ENCODE measurements around the gene SLC17A6.

The SLC17A6 gene

DNA sequence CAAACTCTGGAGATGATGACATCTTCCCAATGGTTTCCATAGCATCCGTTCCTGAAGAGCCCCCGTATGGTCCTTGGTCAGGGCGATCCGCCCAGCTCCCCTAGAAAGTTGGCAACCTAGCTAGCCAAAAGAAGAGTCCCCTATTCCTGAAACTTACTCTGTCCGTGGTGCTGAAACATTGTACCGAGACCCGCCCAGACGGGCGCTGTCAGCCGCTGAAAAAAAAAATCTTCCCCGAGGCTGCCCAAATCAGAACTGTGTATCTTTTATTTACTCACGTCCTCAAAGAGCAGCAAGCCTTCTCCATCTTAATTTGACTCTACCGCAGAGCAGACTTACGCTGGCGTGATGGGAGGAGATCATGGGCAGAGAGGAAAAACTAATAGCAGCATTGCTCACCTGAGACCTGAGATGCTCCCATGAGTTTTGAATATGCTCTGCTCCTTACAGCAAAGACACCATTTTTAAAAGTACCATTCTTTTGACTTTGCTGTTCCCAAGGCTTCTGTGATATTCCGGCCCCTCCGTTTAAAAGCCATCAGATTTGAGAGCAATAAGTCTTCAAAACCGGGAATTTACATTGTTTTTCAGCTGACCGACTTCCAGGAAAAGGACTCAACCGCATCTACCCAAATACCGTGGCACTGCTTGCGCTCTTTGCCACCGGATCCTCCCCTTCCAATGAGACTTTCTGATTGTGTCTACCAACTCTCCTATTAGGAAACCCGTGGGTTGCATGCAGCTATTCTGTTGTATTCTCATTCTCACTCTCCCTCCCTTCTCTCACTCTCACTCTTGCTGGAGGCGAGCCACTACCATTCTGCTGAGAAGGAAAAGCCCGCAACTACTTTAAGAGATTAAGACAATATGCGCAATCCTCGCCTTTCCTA is at the start of gene SLC17A6:
Gene SLC17A6 (plus strand): TSS at position 786 of the 890 bp plus-strand sequence. CDS start 153 bp downstream, outside the sequence.
- Histone ChIP-seq H3K36me3 (ENCODE audit: control insufficient read depth in 2 of 2, insufficient read depth in 2 of 2, low read length in 2 of 2) (no peaks in the 10 kb centered on the region), H3K27me3 (ENCODE audit: control insufficient read depth in 2 of 2, insufficient read depth in 2 of 2, low read length in 2 of 2) (peaks cover 18 to 49% of the 10 kb centered on the region in 2 donors), H3K4me1 (ENCODE audit: control insufficient read depth in 2 of 2, insufficient read depth in 2 of 2, low read length in 2 of 2) (no peaks in the 10 kb centered on the region), H3K9ac (ENCODE audit: low read depth in 1 of 2, low read length in 2 of 2) (no peak within 1 kb of the TSS), H3K27ac (ENCODE audit: low read depth in 2 of 2, low read length in 2 of 2) (no peak within 1 kb of the TSS), H3K9me3 (ENCODE audit: control insufficient read depth in 2 of 2, low read length in 2 of 2) (no peaks in the 10 kb centered on the region), H3K4me3 (ENCODE audit: low read length in 2 of 2) (no peak within 1 kb of the TSS)

DNA sequence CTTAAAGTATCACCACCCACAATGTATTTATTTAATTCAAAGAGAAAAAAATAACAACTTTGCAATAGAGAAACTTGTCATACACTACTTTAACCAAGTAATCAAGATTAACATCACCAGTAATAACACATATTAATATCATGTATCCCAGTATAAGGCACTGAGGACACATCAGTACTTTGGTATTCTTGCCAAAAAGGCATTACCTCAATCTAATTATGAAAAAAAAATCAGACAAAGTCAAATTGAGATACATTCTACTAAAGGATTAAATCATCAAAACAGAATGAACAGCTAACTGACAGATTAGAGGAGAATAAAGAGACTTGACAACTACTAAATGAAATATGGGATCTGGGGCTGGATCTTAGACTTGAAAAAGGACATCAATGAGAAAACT is 35.8 kb upstream of the SLC17A6 start:
- Histone ChIP-seq H3K27me3 (ENCODE audit: control insufficient read depth in 2 of 2, insufficient read depth in 2 of 2, low read length in 2 of 2) (no peaks in the 10 kb centered on the region), H3K4me3 (ENCODE audit: low read length in 2 of 2) (no peak overlapping the region), H3K4me1 (ENCODE audit: control insufficient read depth in 2 of 2, insufficient read depth in 2 of 2, low read length in 2 of 2) (no peaks in the 10 kb centered on the region), H3K9ac (ENCODE audit: low read depth in 1 of 2, low read length in 2 of 2) (no peak overlapping the region), H3K36me3 (ENCODE audit: control insufficient read depth in 2 of 2, insufficient read depth in 2 of 2, low read length in 2 of 2) (no peaks in the 10 kb centered on the region), H3K27ac (ENCODE audit: low read depth in 2 of 2, low read length in 2 of 2) (no peak overlapping the region), H3K9me3 (ENCODE audit: control insufficient read depth in 2 of 2, low read length in 2 of 2) (no peaks in the 10 kb centered on the region)

DNA sequence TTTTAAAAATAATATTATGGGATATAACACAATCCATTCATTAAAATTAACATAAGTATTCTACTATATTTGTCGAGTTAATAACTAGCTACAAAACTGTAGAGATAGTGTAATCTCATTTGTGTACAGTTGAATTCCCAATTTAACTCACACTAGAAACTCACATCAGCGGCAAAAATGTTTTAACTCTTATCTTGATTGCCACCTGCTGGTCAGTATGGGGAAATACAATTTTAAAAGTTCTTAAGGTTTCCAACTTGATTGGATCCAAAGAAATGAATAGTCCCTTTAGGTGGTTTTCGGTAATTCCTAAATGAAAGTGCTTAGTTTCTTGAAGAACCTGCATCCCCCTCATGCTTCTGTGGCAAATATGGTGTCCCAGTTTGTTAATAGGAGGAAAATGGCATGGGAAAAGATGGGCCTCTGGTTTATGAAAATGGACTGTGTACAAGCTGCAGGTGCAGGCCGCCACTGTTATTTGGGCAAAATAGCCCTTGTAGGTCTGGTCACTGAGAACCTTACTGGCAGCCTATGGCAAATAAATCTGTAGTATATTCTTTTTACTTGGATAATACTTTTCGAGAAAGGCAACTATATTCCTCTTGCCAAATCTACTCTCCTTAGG is 33.7 kb upstream of the SLC17A6 start:
- Histone ChIP-seq H3K9me3 (ENCODE audit: control insufficient read depth in 2 of 2, low read length in 2 of 2) (no peaks in the 10 kb centered on the region), H3K27me3 (ENCODE audit: control insufficient read depth in 2 of 2, insufficient read depth in 2 of 2, low read length in 2 of 2) (no peaks in the 10 kb centered on the region), H3K36me3 (ENCODE audit: control insufficient read depth in 2 of 2, insufficient read depth in 2 of 2, low read length in 2 of 2) (no peaks in the 10 kb centered on the region), H3K27ac (ENCODE audit: low read depth in 2 of 2, low read length in 2 of 2) (no peak overlapping the region), H3K4me3 (ENCODE audit: low read length in 2 of 2) (no peak overlapping the region), H3K4me1 (ENCODE audit: control insufficient read depth in 2 of 2, insufficient read depth in 2 of 2, low read length in 2 of 2) (no peaks in the 10 kb centered on the region), H3K9ac (ENCODE audit: low read depth in 1 of 2, low read length in 2 of 2) (no peak overlapping the region)

DNA sequence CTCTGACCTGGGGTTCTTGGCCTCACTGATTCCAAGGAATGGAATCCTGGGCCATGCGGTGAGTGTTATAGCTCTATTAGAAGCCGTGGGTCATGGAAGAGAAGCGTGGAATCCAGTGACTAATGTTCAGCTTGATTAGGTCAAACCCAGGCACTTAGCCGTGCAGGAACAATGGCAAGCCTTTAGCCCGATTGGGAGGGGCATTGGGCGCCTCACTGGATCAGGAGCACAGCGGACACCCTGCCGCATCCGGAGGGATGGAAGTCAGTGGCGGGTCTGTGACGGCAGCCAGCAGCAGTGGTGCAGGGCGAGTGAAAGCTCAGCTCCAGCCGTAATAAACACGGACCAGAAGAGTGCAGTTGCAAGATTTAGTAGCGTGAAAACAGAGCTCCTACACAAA is 20.5 kb upstream of the SLC17A6 start:
- Histone ChIP-seq H3K4me1 (ENCODE audit: control insufficient read depth in 2 of 2, insufficient read depth in 2 of 2, low read length in 2 of 2) (no peaks in the 10 kb centered on the region), H3K9ac (ENCODE audit: low read depth in 1 of 2, low read length in 2 of 2) (no peak overlapping the region), H3K36me3 (ENCODE audit: control insufficient read depth in 2 of 2, insufficient read depth in 2 of 2, low read length in 2 of 2) (no peaks in the 10 kb centered on the region), H3K4me3 (ENCODE audit: low read length in 2 of 2) (no peak overlapping the region), H3K27me3 (ENCODE audit: control insufficient read depth in 2 of 2, insufficient read depth in 2 of 2, low read length in 2 of 2) (no peaks in the 10 kb centered on the region), H3K9me3 (ENCODE audit: control insufficient read depth in 2 of 2, low read length in 2 of 2) (no peaks in the 10 kb centered on the region), H3K27ac (ENCODE audit: low read depth in 2 of 2, low read length in 2 of 2) (no peak overlapping the region)

DNA sequence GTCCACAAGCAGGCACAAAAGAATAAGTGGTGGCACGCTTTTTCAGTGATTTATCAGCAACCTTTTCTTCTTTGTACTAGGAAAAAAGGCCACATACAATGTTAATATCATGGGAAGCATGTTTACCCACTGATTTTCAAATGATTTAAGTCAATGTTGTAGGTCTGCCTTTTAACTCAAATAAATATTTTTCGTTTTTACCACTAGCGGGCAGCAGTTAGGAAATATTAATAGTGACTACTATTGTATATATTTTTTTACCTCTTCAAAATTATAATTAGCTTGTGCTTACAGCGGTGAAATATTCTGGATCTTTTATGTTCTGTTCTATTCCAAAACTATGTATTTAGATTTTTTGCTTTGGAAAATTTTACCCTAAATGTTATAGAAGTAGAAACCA is 6.4 kb upstream of the SLC17A6 start:
- Histone ChIP-seq H3K9me3 (ENCODE audit: control insufficient read depth in 2 of 2, low read length in 2 of 2) (no peaks in the 10 kb centered on the region), H3K9ac (ENCODE audit: low read depth in 1 of 2, low read length in 2 of 2) (no peak overlapping the region), H3K4me1 (ENCODE audit: control insufficient read depth in 2 of 2, insufficient read depth in 2 of 2, low read length in 2 of 2) (no peaks in the 10 kb centered on the region), H3K27me3 (ENCODE audit: control insufficient read depth in 2 of 2, insufficient read depth in 2 of 2, low read length in 2 of 2) (no peaks in the 10 kb centered on the region), H3K36me3 (ENCODE audit: control insufficient read depth in 2 of 2, insufficient read depth in 2 of 2, low read length in 2 of 2) (no peaks in the 10 kb centered on the region), H3K4me3 (ENCODE audit: low read length in 2 of 2) (no peak overlapping the region), H3K27ac (ENCODE audit: low read depth in 2 of 2, low read length in 2 of 2) (no peak overlapping the region)

DNA sequence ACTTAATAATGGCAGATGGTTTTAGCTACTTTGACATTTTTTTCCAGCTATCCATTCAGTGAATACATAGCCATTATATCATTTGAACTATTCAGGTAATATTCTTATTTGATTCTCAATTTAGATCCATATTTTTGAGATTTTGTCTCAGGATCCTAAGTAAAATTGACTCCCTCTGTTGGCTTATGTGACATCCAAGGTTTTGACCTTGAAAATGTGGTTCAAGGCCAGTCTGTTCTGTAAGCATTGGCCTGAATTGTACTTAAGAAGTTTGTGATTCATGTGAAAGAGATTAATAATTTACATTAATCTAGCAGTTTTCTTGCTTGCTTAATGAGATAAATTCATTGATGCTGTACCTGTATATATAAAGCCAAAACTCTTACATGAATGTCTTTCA is 1.6 kb upstream of the SLC17A6 start:
- no peak overlapping the region for H3K27ac ChIP-seq (ENCODE audit: low read depth in 2 of 2, low read length in 2 of 2)
- no peak overlapping the region for H3K9ac ChIP-seq (ENCODE audit: low read depth in 1 of 2, low read length in 2 of 2)
- H3K4me1 ChIP-seq (ENCODE audit: control insufficient read depth in 2 of 2, insufficient read depth in 2 of 2, low read length in 2 of 2), result no peaks in the 10 kb centered on the region
- peaks cover 13 to 39% of the 10 kb centered on the region in 2 donors for H3K27me3 ChIP-seq (ENCODE audit: control insufficient read depth in 2 of 2, insufficient read depth in 2 of 2, low read length in 2 of 2)
- no peaks in the 10 kb centered on the region for H3K36me3 ChIP-seq (ENCODE audit: control insufficient read depth in 2 of 2, insufficient read depth in 2 of 2, low read length in 2 of 2)
- no peaks in the 10 kb centered on the region for H3K9me3 ChIP-seq (ENCODE audit: control insufficient read depth in 2 of 2, low read length in 2 of 2)
- H3K4me3 ChIP-seq (ENCODE audit: low read length in 2 of 2), result no peak overlapping the region

DNA sequence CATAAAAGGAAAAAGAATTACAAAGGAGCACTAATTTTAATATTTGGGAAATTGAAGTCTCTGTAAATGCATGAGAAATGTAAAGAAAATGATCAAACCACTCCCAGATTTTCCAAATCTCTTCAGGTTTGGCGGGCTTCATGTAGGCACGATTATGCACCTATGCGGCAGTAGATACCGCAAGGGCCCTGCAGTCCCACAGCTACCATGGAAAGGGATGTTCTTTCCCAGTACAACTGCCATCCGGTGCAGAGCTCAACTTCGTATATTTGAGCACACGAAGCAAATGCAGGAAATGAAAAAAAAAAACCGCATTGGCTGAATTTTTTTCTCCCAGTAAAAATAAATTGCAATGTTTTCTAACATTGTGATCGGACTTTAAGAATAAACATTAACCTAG is 1.4 kb downstream of the SLC17A6 start:
- Histone ChIP-seq H3K9ac (ENCODE audit: low read depth in 1 of 2, low read length in 2 of 2) (no peak overlapping the region), H3K27me3 (ENCODE audit: control insufficient read depth in 2 of 2, insufficient read depth in 2 of 2, low read length in 2 of 2) (peaks cover 30 to 60% of the 10 kb centered on the region in 2 donors), H3K4me1 (ENCODE audit: control insufficient read depth in 2 of 2, insufficient read depth in 2 of 2, low read length in 2 of 2) (no peaks in the 10 kb centered on the region), H3K9me3 (ENCODE audit: control insufficient read depth in 2 of 2, low read length in 2 of 2) (no peaks in the 10 kb centered on the region), H3K36me3 (ENCODE audit: control insufficient read depth in 2 of 2, insufficient read depth in 2 of 2, low read length in 2 of 2) (no peaks in the 10 kb centered on the region), H3K27ac (ENCODE audit: low read depth in 2 of 2, low read length in 2 of 2) (no peak overlapping the region), H3K4me3 (ENCODE audit: low read length in 2 of 2) (no peak overlapping the region)

DNA sequence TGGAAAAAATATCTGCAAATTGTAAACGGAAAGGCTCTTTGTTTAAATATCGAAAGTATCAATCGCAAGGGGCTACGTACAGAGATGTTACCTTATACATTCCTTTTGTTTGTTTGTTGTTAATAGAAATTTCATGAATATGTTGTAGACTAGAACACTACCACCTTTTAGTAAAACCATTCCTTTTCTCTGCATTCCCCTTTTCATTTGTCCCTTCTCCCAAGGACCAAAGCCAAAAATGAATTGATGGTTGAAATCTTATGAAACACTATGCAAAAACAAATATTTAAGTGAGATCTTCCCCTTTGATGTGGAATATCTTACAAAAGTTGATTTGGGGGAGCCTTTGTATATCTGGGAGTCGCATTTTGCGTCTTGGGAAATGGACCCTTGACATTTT is 2.1 kb downstream of the SLC17A6 start:
- H3K4me3 ChIP-seq (ENCODE audit: low read length in 2 of 2), result no peak overlapping the region
- peaks cover 30 to 60% of the 10 kb centered on the region in 2 donors for H3K27me3 ChIP-seq (ENCODE audit: control insufficient read depth in 2 of 2, insufficient read depth in 2 of 2, low read length in 2 of 2)

DNA sequence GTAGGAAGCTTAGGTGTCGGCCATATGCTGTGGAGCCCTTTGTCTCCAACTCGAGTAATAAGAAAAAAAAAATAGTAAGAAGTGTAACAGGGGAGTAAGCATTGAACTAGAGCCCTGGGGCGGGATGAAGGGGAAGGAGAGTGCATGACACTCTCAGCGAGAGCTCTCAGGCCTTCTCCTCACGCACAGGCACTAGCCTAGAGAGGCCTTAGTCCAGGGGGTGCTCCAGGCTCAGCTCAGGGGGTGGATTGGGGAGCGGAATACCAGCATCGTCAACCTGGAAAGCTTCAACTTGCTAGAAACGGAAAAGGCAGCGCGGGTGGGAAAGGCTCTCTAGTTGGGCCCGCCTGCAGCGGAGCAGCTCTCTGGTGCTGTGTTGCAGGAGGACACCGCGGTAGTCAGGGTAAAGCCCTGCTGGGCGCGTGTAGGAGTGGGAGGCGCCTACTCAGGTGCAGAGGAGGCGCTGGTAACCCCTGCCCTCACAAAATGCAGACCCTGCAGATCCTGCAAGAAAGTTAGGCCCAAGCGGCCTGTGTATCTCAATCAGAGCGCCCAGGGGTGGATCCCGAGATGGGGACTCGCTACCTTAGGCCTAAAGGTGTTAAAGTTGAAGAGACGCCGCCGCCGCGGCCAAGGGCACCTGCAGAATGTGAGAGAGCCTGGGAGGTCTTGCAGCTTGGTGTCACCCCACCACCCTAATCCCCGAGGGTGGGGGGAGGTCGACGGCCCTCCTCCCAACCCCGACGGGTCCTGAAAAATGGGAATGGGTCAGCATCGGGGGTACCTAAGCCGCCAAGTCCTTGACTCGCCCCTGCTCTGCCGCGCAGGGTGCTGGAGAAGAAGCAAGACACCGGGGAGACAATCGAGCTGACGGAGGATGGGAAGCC is 2.8 kb downstream of the SLC17A6 start:
- no peak overlapping the region for H3K9ac ChIP-seq (ENCODE audit: low read depth in 1 of 2, low read length in 2 of 2)
- H3K27ac ChIP-seq (ENCODE audit: low read depth in 2 of 2, low read length in 2 of 2), result no peak overlapping the region
- no peaks in the 10 kb centered on the region for H3K9me3 ChIP-seq (ENCODE audit: control insufficient read depth in 2 of 2, low read length in 2 of 2)
- H3K27me3 ChIP-seq (ENCODE audit: control insufficient read depth in 2 of 2, insufficient read depth in 2 of 2, low read length in 2 of 2), result peaks cover 30 to 60% of the 10 kb centered on the region in 2 donors
- H3K4me1 ChIP-seq (ENCODE audit: control insufficient read depth in 2 of 2, insufficient read depth in 2 of 2, low read length in 2 of 2), result no peaks in the 10 kb centered on the region
- H3K4me3 ChIP-seq (ENCODE audit: low read length in 2 of 2), result no peak overlapping the region
- no peaks in the 10 kb centered on the region for H3K36me3 ChIP-seq (ENCODE audit: control insufficient read depth in 2 of 2, insufficient read depth in 2 of 2, low read length in 2 of 2)

More for the DNA sequence above, 2.1 kb downstream of the SLC17A6 start:
- Histone ChIP-seq H3K36me3 (ENCODE audit: control insufficient read depth in 2 of 2, insufficient read depth in 2 of 2, low read length in 2 of 2) (no peaks in the 10 kb centered on the region), H3K9ac (ENCODE audit: low read depth in 1 of 2, low read length in 2 of 2) (no peak overlapping the region), H3K4me1 (ENCODE audit: control insufficient read depth in 2 of 2, insufficient read depth in 2 of 2, low read length in 2 of 2) (no peaks in the 10 kb centered on the region), H3K27ac (ENCODE audit: low read depth in 2 of 2, low read length in 2 of 2) (no peak overlapping the region), H3K9me3 (ENCODE audit: control insufficient read depth in 2 of 2, low read length in 2 of 2) (no peaks in the 10 kb centered on the region)

DNA sequence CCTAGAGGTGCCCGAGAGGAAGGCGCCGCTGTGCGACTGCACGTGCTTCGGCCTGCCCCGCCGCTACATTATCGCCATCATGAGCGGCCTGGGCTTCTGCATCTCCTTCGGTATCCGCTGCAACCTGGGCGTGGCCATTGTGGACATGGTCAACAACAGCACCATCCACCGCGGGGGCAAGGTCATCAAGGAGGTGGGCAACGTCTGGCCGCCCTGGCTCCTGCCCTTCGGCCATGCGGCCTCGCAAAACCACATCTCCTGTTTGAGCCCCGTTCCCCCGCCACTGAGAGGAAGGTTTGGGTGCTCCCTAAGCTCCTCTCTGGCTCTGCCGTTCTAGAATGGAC is 3.4 kb downstream of the SLC17A6 start:
- no peak overlapping the region for H3K9ac ChIP-seq (ENCODE audit: low read depth in 1 of 2, low read length in 2 of 2)
- H3K36me3 ChIP-seq (ENCODE audit: control insufficient read depth in 2 of 2, insufficient read depth in 2 of 2, low read length in 2 of 2), result no peaks in the 10 kb centered on the region
- peaks cover 30 to 60% of the 10 kb centered on the region in 2 donors for H3K27me3 ChIP-seq (ENCODE audit: control insufficient read depth in 2 of 2, insufficient read depth in 2 of 2, low read length in 2 of 2)
- H3K27ac ChIP-seq (ENCODE audit: low read depth in 2 of 2, low read length in 2 of 2), result no peak overlapping the region
- H3K4me1 ChIP-seq (ENCODE audit: control insufficient read depth in 2 of 2, insufficient read depth in 2 of 2, low read length in 2 of 2), result no peaks in the 10 kb centered on the region
- H3K4me3 ChIP-seq (ENCODE audit: low read length in 2 of 2), result no peak overlapping the region
- no peaks in the 10 kb centered on the region for H3K9me3 ChIP-seq (ENCODE audit: control insufficient read depth in 2 of 2, low read length in 2 of 2)
